ENCODE results near the gene ZDBF2. TPM values are rescaled to one million over a fixed set of nuclear protein-coding genes. Genes with fewer than 3 reads are reported as not detected.
"Not testable (repeated sequence)": the region's sequence is repeated elsewhere in the genome, so short reads cannot be mapped to it uniquely, and the experiment has no call there.

The ZDBF2 gene
- total RNA-seq, 2 donors from 2014 or later: 13.2 to 13.5 TPM

GRCh38 chr2:206349375-206349774, 74.9 kb downstream of the ZDBF2 start:
- 82 to 84% methylated on average over 1 to 3 of the region's 3 CpGs for WGBS, 2 donors
- DNase-seq: no peak
- TF ChIP-seq CTCF (IDR thresholded peaks at IDR 0.05): no peak
- TF ChIP-seq POLR2A (IDR thresholded peaks at IDR 0.05): no peak
- Histone ChIP-seq H3K36me3 (replicated peaks in 1 of 2; ENCODE audit: insufficient read depth in 1 of 2, low read depth in 2 of 2) (no peaks in the 10 kb centered on the region), H3K4me3 (no peak overlapping the region), H3K9me3 (no peaks in the 10 kb centered on the region), H3K27ac (no peak overlapping the region), H3K27me3 (no peaks in the 10 kb centered on the region), H3K4me1 (peaks cover 1% of the 10 kb centered on the region)
- no peak for ATAC-seq
- intact Hi-C loops (cut with DNase I): no loop called here

DNA sequence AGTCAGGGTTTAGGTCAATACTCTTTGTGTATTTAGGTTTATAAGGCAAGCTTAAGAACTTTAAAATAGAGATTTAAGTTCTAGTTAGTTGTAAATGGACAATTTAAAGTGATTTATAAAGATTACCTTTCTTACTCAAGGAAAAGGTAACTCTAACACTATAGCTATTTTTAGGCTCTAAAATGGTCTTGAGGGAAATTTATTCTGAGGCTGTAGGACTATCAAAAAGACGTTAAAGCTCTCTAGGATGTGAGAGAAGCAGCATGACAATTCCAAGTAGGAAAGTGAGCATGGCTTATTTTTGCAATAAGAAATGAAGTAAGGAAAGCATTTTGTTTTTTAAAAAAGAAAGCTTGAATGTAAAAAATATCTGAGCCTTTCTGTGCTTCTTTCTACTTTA, 78.1 kb downstream of the ZDBF2 start:
- H3K27ac ChIP-seq: no peak overlapping the region
- WGBS, 2 donors: 58 to 70% methylated on average over 1 of the region's 1 CpG

DNA sequence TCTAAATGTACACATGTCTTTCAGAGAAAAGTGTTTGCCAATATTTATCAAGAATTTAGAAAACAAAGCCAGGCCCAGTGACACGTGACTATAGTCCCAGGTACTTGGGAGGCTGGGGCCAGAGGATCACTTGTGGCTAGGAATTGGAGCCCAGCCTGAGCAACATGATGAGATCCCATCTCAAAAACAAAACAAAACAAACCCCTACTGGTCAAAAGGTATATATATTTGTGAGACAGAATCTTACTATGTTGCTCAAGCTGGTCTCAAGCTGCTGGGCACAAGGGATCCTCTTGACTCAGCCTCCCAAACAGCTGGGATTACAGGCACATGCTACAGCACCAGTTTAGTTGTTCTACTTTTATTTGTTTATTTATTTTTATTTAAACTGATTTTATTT, 79.2 kb downstream of the ZDBF2 start:
- DNase-seq (no peak), ATAC-seq (no peak)
- no peaks in the 10 kb centered on the region for H3K9me3 ChIP-seq
- no peak for TF ChIP-seq POLR2A (IDR thresholded peaks at IDR 0.05)
- TF ChIP-seq CTCF (IDR thresholded peaks at IDR 0.05): no peak
- no peak overlapping the region for H3K4me3 ChIP-seq
- H3K36me3 ChIP-seq (replicated peaks in 1 of 2; ENCODE audit: insufficient read depth in 1 of 2, low read depth in 2 of 2): no peaks in the 10 kb centered on the region
- intact Hi-C loops (cut with DNase I): no loop called here
- no peak overlapping the region for H3K27ac ChIP-seq
- no peaks in the 10 kb centered on the region for H3K27me3 ChIP-seq
- WGBS, 2 donors: 48 to 75% methylated on average over 1 of the region's 1 CpG
- H3K4me1 ChIP-seq: no peaks in the 10 kb centered on the region

More for the DNA sequence above, 78.1 kb downstream of the ZDBF2 start:
- DNase-seq (no peak), ATAC-seq (no peak)
- H3K9me3 ChIP-seq: no peaks in the 10 kb centered on the region
- no peaks in the 10 kb centered on the region for H3K27me3 ChIP-seq
- H3K36me3 ChIP-seq (replicated peaks in 1 of 2; ENCODE audit: insufficient read depth in 1 of 2, low read depth in 2 of 2): no peaks in the 10 kb centered on the region
- no peak overlapping the region for H3K4me3 ChIP-seq
- no peak for TF ChIP-seq CTCF (IDR thresholded peaks at IDR 0.05)
- no peak for TF ChIP-seq POLR2A (IDR thresholded peaks at IDR 0.05)
- intact Hi-C loops (cut with DNase I): no loop called here
- H3K4me1 ChIP-seq: no peaks in the 10 kb centered on the region

DNA sequence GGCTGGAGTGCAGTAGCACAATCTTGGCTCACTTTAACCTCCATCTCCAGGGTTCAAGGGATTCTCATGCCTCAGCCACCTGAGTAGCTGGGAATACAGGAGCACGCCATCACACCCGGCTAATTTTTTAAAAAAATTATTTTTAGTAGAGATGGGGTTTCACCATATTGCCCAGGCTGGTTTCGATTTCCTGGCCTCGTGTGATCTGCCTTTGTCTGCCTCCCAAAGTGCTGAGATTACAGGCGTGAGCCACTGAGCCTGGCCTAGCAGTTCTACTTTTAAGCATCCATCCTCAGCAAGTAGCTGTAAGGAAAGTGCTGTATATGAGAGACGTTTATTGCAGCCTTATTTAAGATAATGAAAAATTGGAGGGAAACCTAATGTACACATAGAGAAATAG, 79.7 kb downstream of the ZDBF2 start:
- intact Hi-C loops (cut with DNase I): no loop called here
- Histone ChIP-seq H3K27me3 (no peaks in the 10 kb centered on the region), H3K36me3 (replicated peaks in 1 of 2; ENCODE audit: insufficient read depth in 1 of 2, low read depth in 2 of 2) (no peaks in the 10 kb centered on the region), H3K4me1 (no peaks in the 10 kb centered on the region), H3K4me3 (no peak overlapping the region), H3K27ac (no peak overlapping the region), H3K9me3 (no peaks in the 10 kb centered on the region)
- DNase-seq (no peak), ATAC-seq (no peak)
- TF ChIP-seq CTCF (IDR thresholded peaks at IDR 0.05) (no peak), POLR2A (IDR thresholded peaks at IDR 0.05) (no peak)
- 88 to 89% methylated on average over 6 of the region's 6 CpGs for WGBS, 2 donors

DNA sequence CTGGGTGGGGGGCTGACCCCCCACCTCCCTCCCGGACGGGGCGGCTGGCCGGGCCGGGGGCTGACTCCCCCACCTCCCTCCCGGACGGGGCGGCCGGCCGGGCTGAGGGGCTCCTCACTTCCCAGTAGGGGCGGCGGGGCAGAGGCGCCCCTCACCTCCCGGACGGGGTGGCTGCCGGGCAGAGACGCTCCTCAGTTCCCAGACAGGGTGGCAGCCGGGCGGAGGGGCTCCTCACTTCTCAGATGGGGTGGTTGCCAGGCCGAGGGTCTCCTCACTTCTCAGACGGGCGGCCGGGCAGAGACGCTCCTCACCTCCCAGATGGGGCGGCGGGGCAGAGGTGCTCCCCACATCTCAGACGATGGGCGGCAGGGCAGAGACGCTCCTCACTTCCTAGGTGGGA, 82.4 kb downstream of the ZDBF2 start:
- H3K9me3 ChIP-seq; intact Hi-C loops (cut with DNase I); H3K4me3 ChIP-seq; H3K4me1 ChIP-seq; DNase-seq; H3K36me3 ChIP-seq (replicated peaks in 1 of 2; ENCODE audit: insufficient read depth in 1 of 2, low read depth in 2 of 2); H3K27me3 ChIP-seq; ATAC-seq; H3K27ac ChIP-seq: not testable (repeated sequence)
- WGBS, 2 donors: 100% methylated on average over 5 of the region's 29 CpGs; no CpG with 5 or more reads in 1 of the 2 donors

DNA sequence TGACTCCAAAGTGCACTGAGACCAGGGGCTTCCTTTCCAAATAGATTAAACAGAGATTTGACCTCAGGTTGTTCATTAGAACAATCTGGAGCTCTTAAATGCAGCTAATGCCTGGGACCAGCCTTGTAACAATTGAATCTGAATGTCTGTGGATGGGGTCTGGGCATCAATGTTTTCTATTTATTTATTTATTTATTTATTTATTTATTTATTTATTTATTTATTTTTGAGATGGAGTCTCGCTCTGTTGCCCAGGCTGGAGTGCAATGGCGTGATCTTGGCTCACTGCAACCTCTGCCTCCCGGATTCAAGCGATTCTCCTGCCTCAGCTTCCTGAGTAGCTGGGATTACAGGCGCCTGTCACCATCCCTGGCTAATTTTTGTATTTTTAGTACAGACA, 86.4 kb downstream of the ZDBF2 start:
- H3K27ac ChIP-seq; H3K27me3 ChIP-seq; ATAC-seq; H3K9me3 ChIP-seq; H3K4me3 ChIP-seq; H3K4me1 ChIP-seq; H3K36me3 ChIP-seq (replicated peaks in 1 of 2; ENCODE audit: insufficient read depth in 1 of 2, low read depth in 2 of 2); DNase-seq; intact Hi-C loops (cut with DNase I): not testable (repeated sequence)
- WGBS, 2 donors: 93 to 94% methylated on average over 5 of the region's 5 CpGs

Data from body of pancreas (tissue), 4 donors.